Fibroblast of lung (primary cell): ENCODE data around the gene MMP11. TPM values are rescaled to one million over a fixed set of nuclear protein-coding genes. Genes with fewer than 3 reads are reported as not detected.

ENCODE experiments used
- DNase-seq, 2 donors: peaks; one replicate each; pipeline versions ENCODE4 v3.0.0 to v3.0.0-alpha.2; 2010; ENCODE audit warnings: low read depth in 2 of 2
- H2AFZ ChIP-seq: 2 replicates; pipeline ENCODE4 v1.5.1; 2012; ENCODE audit warnings: low read length, control low read depth, inconsistent platforms
- H3K27ac ChIP-seq: 2 replicates; pipeline ENCODE4 v1.5.1; 2011; ENCODE audit warnings: low read length, control low read depth; ENCODE audit not compliant: insufficient read depth
- H3K27me3 ChIP-seq: 2 replicates; pipeline ENCODE4 v1.5.1; 2011; ENCODE audit warnings: mild to moderate bottlenecking, low read length; ENCODE audit not compliant: control insufficient read depth, insufficient read depth
- H3K36me3 ChIP-seq: 2 replicates; pipeline ENCODE4 v1.5.1; 2011; ENCODE audit warnings: low read length; ENCODE audit not compliant: control insufficient read depth, insufficient read depth
- H3K4me1 ChIP-seq: 2 replicates; pipeline ENCODE4 v1.5.1; 2011; ENCODE audit warnings: low read length; ENCODE audit not compliant: control insufficient read depth, insufficient read depth; ENCODE audit errors: extremely low read depth
- H3K4me2 ChIP-seq: 2 replicates; pipeline ENCODE4 v1.5.1; 2011; ENCODE audit warnings: low read length, control low read depth; ENCODE audit not compliant: insufficient read depth; ENCODE audit errors: extremely low read depth
- H3K4me3 ChIP-seq, 4 experiments: fragments of 200-600 bp in 1 of 4; sonication (generic) in 1 of 4; replicated peaks in 1 of 4; 2 replicates each; pipeline ENCODE4 v1.5.1; 2011 to 2016; ENCODE audit warnings: low read length in 4 of 4, low read depth in 3 of 4, mild to moderate bottlenecking in 3 of 4, control low read depth in 2 of 4, inconsistent platforms in 1 of 4, mixed read lengths in 1 of 4; ENCODE audit not compliant: insufficient read depth in 1 of 4; ENCODE audit errors: control extremely low read depth in 1 of 4
- H3K79me2 ChIP-seq: 2 replicates; pipeline ENCODE4 v1.5.1; 2012; ENCODE audit warnings: mild to moderate bottlenecking, low read length, inconsistent platforms; ENCODE audit not compliant: control insufficient read depth, insufficient read depth
- H3K9ac ChIP-seq: 2 replicates; pipeline ENCODE4 v1.5.1; 2011; ENCODE audit warnings: mild to moderate bottlenecking, low read length, control low read depth; ENCODE audit not compliant: insufficient read depth
- H3K9me3 ChIP-seq: 2 replicates; pipeline ENCODE4 v1.5.1; 2012; ENCODE audit warnings: low read depth, low read length; ENCODE audit not compliant: control insufficient read depth, insufficient read depth
- H4K20me1 ChIP-seq: 2 replicates; pipeline ENCODE4 v1.5.1; 2011; ENCODE audit warnings: low read length; ENCODE audit not compliant: control insufficient read depth, insufficient read depth; ENCODE audit errors: extremely low read depth
- EZH2 ChIP-seq: IDR thresholded peaks from 2 replicates; pipeline ENCODE4 v1.5.1; 2012; ENCODE audit warnings: low read length, control low read depth, mild to moderate bottlenecking; ENCODE audit errors: missing control alignments
- polyA plus RNA-seq, 2 donors: library from polyadenylated mRNA; depleted of rRNA in 1 of 2; stranded (reverse) in 1 of 2; unstranded in 1 of 2; fragments of >200 nt; gene quantifications; 2 replicates each; pipeline ENCODE4 v1.2.1, GENCODE V29; 2011 to 2012; ENCODE audit warnings: missing spikeins in 1 of 2
- total RNA-seq: library from RNA; depleted of rRNA; stranded (reverse); fragments of >200 nt; gene quantifications from 2 replicates; pipeline ENCODE4 v1.2.1, GENCODE V29; 2014
- TF ChIP-seq, protein P1 (sequence below), 2 donors: IDR thresholded peaks in 1 of 2; conservative IDR thresholded peaks in 1 of 2; 1 replicate in 1 of 2; 2 replicates in 1 of 2; pipeline ENCODE4 v1.5.1; 2011 to 2012; ENCODE audit warnings: low read length in 2 of 2, control low read depth in 1 of 2, inconsistent platforms in 1 of 2, low read depth in 1 of 2, mild to moderate bottlenecking in 1 of 2

Gene MMP11
- total and polyA plus RNA-seq, 2 donors (not counting 1 experiment from before 2014, with no cell fraction given) = 4.5 to 8.8 TPM

DNA sequence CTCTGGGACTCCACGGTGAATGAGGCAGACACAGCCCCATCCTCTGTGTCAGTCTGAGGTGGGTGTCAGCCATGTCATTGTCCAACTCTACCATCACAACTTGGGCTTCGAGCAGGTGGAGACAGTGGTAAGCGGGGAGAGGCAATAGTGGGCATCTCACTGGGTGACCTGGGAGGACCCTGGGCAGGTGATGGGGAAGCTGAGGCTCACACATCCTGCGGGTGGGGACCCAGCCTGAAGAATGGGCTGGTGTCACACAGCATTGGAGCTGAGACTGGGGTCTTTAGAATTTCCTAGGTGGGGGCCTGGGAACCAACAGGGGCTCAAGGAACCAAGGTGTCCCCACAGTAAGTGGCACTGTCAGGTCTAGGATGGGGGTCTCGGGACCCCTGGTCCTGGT lies 7.1 kb downstream of the MMP11 start:
- Histone ChIP-seq H3K9ac (no peak overlapping the region), H3K9me3 (no peaks in the 10 kb centered on the region), H2AFZ (no peak overlapping the region), H3K27me3 (no peaks in the 10 kb centered on the region), H3K27ac (no peak overlapping the region), H4K20me1 (no peaks in the 10 kb centered on the region), H3K4me3 (no peak overlapping the region), H3K36me3 (no peaks in the 10 kb centered on the region), H3K4me1 (peaks cover 8% of the 10 kb centered on the region), H3K79me2 (no peaks in the 10 kb centered on the region), H3K4me2 (no peak overlapping the region)
- TF ChIP-seq, protein P1, sequence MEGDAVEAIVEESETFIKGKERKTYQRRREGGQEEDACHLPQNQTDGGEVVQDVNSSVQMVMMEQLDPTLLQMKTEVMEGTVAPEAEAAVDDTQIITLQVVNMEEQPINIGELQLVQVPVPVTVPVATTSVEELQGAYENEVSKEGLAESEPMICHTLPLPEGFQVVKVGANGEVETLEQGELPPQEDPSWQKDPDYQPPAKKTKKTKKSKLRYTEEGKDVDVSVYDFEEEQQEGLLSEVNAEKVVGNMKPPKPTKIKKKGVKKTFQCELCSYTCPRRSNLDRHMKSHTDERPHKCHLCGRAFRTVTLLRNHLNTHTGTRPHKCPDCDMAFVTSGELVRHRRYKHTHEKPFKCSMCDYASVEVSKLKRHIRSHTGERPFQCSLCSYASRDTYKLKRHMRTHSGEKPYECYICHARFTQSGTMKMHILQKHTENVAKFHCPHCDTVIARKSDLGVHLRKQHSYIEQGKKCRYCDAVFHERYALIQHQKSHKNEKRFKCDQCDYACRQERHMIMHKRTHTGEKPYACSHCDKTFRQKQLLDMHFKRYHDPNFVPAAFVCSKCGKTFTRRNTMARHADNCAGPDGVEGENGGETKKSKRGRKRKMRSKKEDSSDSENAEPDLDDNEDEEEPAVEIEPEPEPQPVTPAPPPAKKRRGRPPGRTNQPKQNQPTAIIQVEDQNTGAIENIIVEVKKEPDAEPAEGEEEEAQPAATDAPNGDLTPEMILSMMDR (conservative IDR thresholded peaks at IDR 0.05 in 1 of 2, IDR thresholded peaks at IDR 0.05 in 1 of 2; ENCODE audit: low read depth in 1 of 2, low read length in 2 of 2) = no peak
- TF ChIP-seq EZH2 = no peak
- no peak for DNase-seq

GRCh38 chr22:23780146-23780748 lies 7.6 kb downstream of the MMP11 start:
- H3K9ac ChIP-seq = no peak overlapping the region
- H3K79me2 ChIP-seq = no peaks in the 10 kb centered on the region
- H3K36me3 ChIP-seq = no peaks in the 10 kb centered on the region
- no peak overlapping the region for H3K4me2 ChIP-seq
- TF ChIP-seq EZH2 = no peak
- TF ChIP-seq, protein P1 (conservative IDR thresholded peaks at IDR 0.05 in 1 of 2, IDR thresholded peaks at IDR 0.05 in 1 of 2; ENCODE audit: low read depth in 1 of 2, low read length in 2 of 2) = no peak
- no peak overlapping the region for H3K4me3 ChIP-seq
- no peak overlapping the region for H3K27ac ChIP-seq
- no peaks in the 10 kb centered on the region for H4K20me1 ChIP-seq
- DNase-seq = no peak
- H3K27me3 ChIP-seq = no peaks in the 10 kb centered on the region
- peaks cover 3% of the 10 kb centered on the region for H3K4me1 ChIP-seq
- no peaks in the 10 kb centered on the region for H3K9me3 ChIP-seq
- no peak overlapping the region for H2AFZ ChIP-seq

- H3K4me1 ChIP-seq = peaks cover 2% of the 10 kb centered on the region
- no peaks in the 10 kb centered on the region for H3K27me3 ChIP-seq
- H3K36me3 ChIP-seq = no peaks in the 10 kb centered on the region
- no peak overlapping the region for H3K4me2 ChIP-seq
- no peak overlapping the region for H3K27ac ChIP-seq
- no peak overlapping the region for H3K9ac ChIP-seq
- H3K9me3 ChIP-seq = no peaks in the 10 kb centered on the region
- no peak for DNase-seq
- H2AFZ ChIP-seq = no peak overlapping the region
- no peaks in the 10 kb centered on the region for H3K79me2 ChIP-seq
- no peaks in the 10 kb centered on the region for H4K20me1 ChIP-seq
- no peak for TF ChIP-seq EZH2
- TF ChIP-seq, protein P1 (conservative IDR thresholded peaks at IDR 0.05 in 1 of 2, IDR thresholded peaks at IDR 0.05 in 1 of 2; ENCODE audit: low read depth in 1 of 2, low read length in 2 of 2) = no peak
- no peak overlapping the region for H3K4me3 ChIP-seq
Measured at GRCh38 chr22:23781065-23781464, 8.4 kb downstream of the MMP11 start.
